Adipocyte (in vitro differentiated cells): Measurements from ENCODE around the gene GRIP2.
A peak's percentile ranks its signal among the peaks of the same experiment; 100 is the strongest.

ENCODE experiments used
- DNase-seq: peaks from one replicate; pipeline ENCODE4 v3.0.0-alpha.2; 2015; ENCODE audit warnings: low read depth
- H3K27me3 ChIP-seq: replicated peaks from 2 replicates; pipeline ENCODE4 v1.7.0; 2013; ENCODE audit warnings: mild to moderate bottlenecking, low read length, moderate library complexity; ENCODE audit not compliant: control insufficient read depth, insufficient read depth
- H3K36me3 ChIP-seq: 2 replicates; pipeline ENCODE4 v1.7.0; 2013; ENCODE audit warnings: low read length, mild to moderate bottlenecking, moderate library complexity; ENCODE audit not compliant: control insufficient read depth, insufficient read depth, severe bottlenecking
- H3K4me1 ChIP-seq: 2 replicates; pipeline ENCODE4 v1.7.0; 2013; ENCODE audit warnings: mild to moderate bottlenecking, low read length, moderate library complexity; ENCODE audit not compliant: control insufficient read depth, insufficient read depth
- H3K4me3 ChIP-seq: 2 replicates; pipeline ENCODE4 v1.7.0; 2013; ENCODE audit warnings: mild to moderate bottlenecking, low read length, moderate library complexity
- H3K9ac ChIP-seq: 2 replicates; pipeline ENCODE4 v1.7.0; 2013; ENCODE audit warnings: mild to moderate bottlenecking, low read length, moderate library complexity
- H3K9me3 ChIP-seq: 2 replicates; pipeline ENCODE4 v1.7.0; 2013; ENCODE audit warnings: mild to moderate bottlenecking, low read length, moderate library complexity; ENCODE audit not compliant: control insufficient read depth

GRIP2 gene

DNA sequence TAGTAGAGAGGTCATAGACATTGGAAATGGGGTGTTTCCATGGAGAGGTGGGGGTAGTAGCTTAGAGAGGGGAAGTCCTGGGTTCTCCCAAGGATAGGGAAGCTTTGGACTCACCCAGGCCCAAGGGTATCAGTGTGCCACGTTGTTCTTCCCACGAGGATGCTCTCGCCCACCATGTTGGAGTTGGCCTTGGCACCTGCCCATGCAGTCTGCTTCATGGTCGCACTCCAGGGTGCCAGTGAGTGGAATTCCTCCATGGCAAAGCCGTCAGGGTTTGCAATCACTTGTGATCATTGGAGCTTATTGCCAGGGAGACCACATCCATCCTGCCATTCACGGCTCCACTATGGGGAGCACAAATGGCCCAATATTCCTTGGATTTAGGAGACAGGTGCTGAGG lies 60.6 kb downstream of the GRIP2 start:
- DNase-seq = no peak
- no peaks in the 10 kb centered on the region for H3K27me3 ChIP-seq
- H3K9ac ChIP-seq = no peak overlapping the region
- peaks cover 9% of the 10 kb centered on the region for H3K36me3 ChIP-seq
- H3K4me3 ChIP-seq = no peak overlapping the region
- H3K4me1 ChIP-seq = peaks cover 8% of the 10 kb centered on the region
- no peaks in the 10 kb centered on the region for H3K9me3 ChIP-seq

DNA sequence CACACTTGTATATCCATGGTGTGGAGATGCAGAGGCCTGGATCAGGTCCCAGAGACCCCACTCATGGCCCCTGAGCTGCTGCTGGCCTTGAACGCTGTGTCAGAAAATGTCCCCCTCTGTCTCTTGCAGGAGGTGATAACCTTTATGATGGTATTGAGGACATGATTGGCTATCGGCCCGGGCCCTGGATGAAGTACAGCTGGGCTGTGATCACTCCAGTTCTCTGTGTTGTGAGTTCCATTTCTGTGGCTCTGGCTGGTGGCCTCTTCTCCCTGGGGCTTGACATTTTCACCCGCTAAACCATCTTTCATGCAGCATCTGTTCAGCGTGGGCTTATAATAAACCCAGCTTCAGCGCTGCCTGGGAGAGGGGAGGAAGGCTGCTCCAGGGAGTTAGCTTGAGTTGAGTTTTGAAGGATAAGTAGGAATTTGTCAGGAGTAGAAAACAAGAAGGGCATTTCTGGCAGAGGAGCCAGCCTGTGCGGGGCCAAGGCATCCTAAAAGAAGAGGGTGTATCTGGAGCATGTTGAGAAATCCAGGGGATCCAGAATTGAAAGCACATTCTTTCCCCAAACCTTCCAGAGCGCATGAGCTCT lies 61.1 kb downstream of the GRIP2 start:
- Histone ChIP-seq H3K27me3 (no peaks in the 10 kb centered on the region), H3K36me3 (peaks cover 9% of the 10 kb centered on the region), H3K4me1 (peaks cover 8% of the 10 kb centered on the region), H3K9me3 (no peaks in the 10 kb centered on the region), H3K4me3 (no peak overlapping the region), H3K9ac (no peak overlapping the region)
- no peak for DNase-seq

DNA sequence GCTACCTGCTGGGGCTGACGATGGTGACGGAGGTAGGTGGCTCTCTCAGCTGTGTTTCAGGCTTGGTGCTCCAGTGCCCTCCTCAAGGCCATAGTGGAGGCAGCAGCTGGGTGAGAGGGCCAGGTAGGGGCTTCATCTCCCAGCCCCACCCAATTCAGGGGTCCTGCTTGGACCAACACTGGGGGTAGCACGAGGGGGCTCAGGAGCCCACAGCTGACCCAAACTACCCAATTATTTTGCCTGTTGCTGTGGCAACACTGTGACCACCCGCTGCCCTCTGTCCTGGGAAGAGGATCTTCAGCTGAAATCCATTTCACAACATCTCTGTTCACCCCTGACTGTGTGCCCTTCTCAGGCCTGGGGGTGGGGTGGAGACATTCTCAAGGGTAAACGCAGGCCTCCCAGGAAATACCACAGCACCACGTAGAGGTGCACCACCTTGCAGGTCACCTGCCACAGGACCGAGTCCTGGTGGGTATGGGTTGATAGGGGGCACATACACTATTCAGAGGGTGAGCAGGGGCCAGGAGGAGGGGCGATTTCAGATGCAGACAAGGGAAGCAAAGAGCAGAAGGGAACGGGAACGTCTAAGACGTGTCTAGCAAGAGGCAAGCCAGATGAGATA lies 62.7 kb downstream of the GRIP2 start:
- Histone ChIP-seq H3K27me3 (no peaks in the 10 kb centered on the region), H3K4me1 (peaks cover 17% of the 10 kb centered on the region), H3K9me3 (no peaks in the 10 kb centered on the region), H3K9ac (no peak overlapping the region), H3K4me3 (no peak overlapping the region), H3K36me3 (peaks cover 10% of the 10 kb centered on the region)
- no peak for DNase-seq

DNA sequence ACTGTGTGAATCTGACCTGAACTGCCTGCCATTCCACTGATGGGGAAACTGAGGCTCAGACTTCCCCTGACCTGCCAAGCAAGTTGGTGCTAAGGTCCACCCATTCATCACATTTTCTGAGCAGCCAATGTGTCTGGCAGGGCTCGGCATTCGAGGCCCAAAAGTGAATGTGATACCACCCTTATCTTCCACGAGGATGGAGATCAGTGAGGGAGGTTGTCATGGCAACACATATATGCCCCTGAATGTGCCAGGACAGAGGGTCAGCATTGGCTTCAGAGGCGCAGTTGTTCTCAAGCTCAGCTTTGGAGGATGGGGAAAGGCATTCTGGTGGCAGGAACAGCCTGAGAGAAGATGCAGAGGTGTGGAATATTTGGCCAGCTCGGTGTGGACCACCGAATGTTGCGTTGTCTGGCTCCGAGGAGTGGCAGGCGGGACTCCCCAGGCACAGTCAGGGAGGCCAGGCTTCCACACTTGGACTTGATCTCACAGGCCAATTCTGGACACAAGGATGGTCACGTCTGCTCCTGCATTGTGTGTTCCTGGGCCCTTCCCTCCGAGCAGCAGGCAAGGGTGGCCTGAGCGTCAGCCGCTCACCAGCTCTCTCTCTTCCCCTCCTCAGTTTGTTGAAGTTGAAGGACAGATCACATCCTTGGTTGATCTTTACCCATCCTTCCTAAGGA lies 63.4 kb downstream of the GRIP2 start:
- H3K27me3 ChIP-seq = no peaks in the 10 kb centered on the region
- no peak overlapping the region for H3K4me3 ChIP-seq
- no peak overlapping the region for H3K9ac ChIP-seq
- H3K36me3 ChIP-seq = peaks cover 10% of the 10 kb centered on the region
- H3K9me3 ChIP-seq = no peaks in the 10 kb centered on the region
- peaks cover 14% of the 10 kb centered on the region for H3K4me1 ChIP-seq
- DNase-seq = no peak

DNA sequence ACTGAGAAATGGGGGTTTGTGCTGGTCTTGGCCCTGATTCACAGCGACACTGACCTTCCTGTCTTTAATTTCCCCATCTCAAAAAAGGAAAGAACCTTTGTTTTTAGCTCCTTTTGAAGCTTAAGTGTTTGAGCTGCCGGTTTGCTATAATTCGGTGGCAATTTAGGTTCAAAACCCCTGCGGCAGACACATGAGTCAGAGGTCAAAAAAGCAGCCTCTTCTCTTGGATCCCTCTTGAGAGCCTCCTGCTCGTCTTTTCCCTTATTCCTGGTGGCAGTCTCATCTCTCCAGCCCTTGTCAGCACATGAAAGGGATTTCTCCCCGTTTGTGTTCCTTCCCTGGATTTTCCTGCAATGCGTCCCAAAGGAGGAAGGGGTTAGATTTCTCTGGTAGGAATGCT lies 64.5 kb downstream of the GRIP2 start:
- H3K36me3 ChIP-seq = peaks cover 10% of the 10 kb centered on the region
- DNase-seq = no peak
- H3K9ac ChIP-seq = no peak overlapping the region
- peaks cover 14% of the 10 kb centered on the region for H3K4me1 ChIP-seq
- H3K4me3 ChIP-seq = no peak overlapping the region
- no peaks in the 10 kb centered on the region for H3K9me3 ChIP-seq
- no peaks in the 10 kb centered on the region for H3K27me3 ChIP-seq

DNA sequence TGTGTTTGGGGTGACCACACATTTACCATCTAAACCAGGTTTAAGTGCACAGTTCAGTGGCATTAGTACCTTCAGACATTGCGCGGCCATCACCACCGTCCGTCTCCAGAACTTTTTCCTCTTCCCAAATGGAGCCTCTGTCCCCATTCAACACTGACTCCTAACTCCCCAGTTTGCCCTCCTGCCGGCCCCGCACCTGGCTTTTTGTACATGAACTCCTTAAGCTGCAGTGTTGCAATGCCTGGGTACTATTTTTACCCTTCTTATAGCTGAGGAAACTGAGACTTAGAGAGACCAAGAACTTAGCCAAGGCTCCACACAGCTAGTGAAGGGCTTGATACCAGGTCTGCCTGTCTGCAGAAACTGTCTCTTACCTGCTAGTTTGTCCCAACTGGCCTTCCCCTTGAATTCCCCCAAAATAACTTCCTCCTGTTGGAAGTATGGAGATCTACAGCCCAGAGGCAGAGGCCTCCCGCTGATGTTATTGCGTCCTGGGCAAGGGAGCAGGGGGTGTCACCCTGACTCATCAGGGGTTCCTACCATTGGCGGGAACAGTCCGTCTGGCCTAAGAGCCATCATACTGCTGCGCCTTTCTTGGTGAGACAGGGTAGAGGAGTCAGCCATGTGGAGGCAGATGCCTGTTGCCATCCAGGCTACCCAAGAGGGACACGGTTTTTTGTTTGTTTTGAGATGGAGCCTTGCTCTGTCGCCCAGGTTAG lies 65.6 kb downstream of the GRIP2 start:
- Histone ChIP-seq H3K9ac (no peak overlapping the region), H3K4me1 (peaks cover 14% of the 10 kb centered on the region), H3K9me3 (no peaks in the 10 kb centered on the region), H3K36me3 (peaks cover 10% of the 10 kb centered on the region), H3K27me3 (no peaks in the 10 kb centered on the region), H3K4me3 (no peak overlapping the region)
- no peak for DNase-seq

DNA sequence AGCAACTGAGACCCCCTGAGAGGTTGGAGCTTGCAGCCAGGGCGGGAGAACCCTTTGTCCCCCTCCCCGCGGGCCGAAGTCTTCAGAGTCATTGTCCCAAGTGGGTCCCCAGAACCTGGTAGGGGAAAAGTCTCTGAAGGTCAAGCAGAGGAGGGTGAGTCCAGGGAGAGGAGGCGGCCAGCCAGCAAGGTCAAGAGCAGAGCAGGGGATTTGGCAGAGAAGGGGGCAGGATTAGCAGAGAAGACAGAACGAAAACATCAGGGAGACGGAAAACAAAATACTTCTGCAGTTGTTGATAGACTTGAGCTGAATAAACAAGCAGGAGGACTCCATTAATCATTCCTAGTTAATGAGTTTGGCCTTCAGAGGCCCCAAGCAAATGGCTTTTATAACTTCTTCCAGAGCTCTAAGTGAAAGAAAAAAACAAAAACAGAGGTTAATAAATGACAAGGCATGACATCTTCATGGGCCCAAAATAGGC lies 66.7 kb downstream of the GRIP2 start:
- Histone ChIP-seq H3K9me3 (no peaks in the 10 kb centered on the region), H3K9ac (no peak overlapping the region), H3K36me3 (peaks cover 10% of the 10 kb centered on the region), H3K4me1 (peaks cover 14% of the 10 kb centered on the region), H3K27me3 (no peaks in the 10 kb centered on the region), H3K4me3 (no peak overlapping the region)
- DNase-seq = no peak

DNA sequence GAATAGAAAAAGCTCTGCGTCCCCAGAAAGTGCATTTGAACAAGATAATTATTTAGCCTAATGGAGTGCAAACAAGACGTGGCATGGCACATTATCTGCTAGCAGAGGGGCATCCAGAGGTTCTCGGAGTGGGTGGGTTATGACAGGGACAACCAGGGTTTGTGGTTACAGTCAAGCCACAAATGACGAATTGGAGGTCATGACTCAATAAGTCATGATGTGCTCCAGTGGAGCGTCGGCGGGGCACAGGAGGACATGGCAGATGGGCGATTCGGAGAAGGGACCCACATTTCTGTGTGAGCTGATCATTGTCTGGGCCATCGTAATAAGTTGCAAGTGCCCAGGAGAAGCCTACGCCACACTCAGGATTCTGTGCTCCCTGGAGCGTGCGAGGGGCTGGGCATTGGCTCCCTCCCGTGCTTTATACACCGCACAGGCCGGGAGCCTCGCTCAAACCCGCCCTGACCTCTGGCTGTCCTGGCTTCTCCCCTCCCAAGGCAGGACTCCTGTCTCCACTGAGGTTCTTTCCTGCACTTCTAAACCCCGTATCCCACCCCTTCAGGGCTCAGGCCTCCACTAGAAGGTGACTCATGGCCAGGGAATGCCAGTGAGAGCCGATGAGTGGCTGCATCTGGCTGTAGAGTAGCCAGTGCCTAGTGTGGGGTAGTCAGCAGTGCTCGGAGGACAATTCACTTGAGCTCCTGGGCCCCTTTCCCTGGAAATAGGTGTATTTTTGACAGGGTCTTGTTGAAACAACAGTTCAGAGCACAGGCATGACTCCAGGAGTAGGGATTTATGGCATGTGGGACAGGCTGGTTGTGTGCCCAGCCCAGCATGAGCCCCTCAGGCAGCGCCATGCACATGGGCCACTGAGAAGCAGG lies 67.4 kb downstream of the GRIP2 start:
- Histone ChIP-seq H3K36me3 (peaks cover 10% of the 10 kb centered on the region), H3K9ac (no peak overlapping the region), H3K27me3 (no peaks in the 10 kb centered on the region), H3K9me3 (no peaks in the 10 kb centered on the region), H3K4me3 (no peak overlapping the region), H3K4me1 (peaks cover 14% of the 10 kb centered on the region)
- DNase-seq = peak; percentile 93

DNA sequence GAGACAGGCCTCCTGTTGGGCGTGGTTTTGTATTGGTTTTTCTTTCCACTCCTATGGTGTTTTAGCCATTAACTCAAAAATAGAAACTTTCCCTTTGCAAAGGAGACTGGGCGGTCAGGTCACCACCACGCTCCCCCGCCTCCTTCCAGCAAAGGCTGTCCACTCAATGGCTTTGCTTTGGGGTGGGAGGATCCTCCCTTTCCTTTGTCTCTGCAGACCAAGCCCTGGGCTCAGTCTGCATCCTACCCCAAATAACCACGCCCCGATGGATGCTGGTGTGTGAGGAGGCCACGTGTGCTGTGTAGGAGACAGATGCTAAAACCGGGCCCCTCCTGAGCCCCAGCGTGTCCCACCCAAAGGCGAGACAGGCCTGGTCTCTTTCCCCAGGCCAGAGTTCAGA lies 68.5 kb downstream of the GRIP2 start:
- H3K9me3 ChIP-seq = no peaks in the 10 kb centered on the region
- H3K27me3 ChIP-seq = no peaks in the 10 kb centered on the region
- H3K9ac ChIP-seq = no peak overlapping the region
- H3K36me3 ChIP-seq = peaks cover 4% of the 10 kb centered on the region
- H3K4me1 ChIP-seq = peaks cover 14% of the 10 kb centered on the region
- DNase-seq = no peak
- H3K4me3 ChIP-seq = no peak overlapping the region

DNA sequence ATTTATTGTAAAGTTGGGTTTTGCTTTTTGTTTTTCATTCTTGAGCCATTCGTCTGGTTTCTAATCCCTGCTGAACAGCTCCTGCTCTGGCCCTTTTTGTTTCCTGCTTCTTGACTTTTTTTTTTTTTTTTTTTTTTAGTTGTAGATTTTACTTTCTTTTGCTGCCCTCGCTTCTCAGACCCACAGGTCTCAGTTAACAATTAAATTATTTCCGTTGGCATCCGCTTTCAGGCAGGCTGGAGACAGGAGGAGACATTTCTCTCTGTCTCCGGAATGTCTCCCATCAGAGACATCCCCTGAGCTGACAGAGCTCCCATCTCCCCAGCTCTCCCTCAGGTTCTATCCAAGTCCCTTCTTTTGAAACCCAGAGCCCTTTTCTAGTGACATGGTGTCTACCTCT lies 69.1 kb downstream of the GRIP2 start:
- no peaks in the 10 kb centered on the region for H3K27me3 ChIP-seq
- peaks cover 4% of the 10 kb centered on the region for H3K36me3 ChIP-seq
- DNase-seq = no peak
- no peak overlapping the region for H3K9ac ChIP-seq
- no peaks in the 10 kb centered on the region for H3K9me3 ChIP-seq
- H3K4me1 ChIP-seq = peaks cover 14% of the 10 kb centered on the region
- H3K4me3 ChIP-seq = no peak overlapping the region
